ENCODE measurements around the gene DGCR6L. TPM values are rescaled to one million over a fixed set of nuclear protein-coding genes. Genes with fewer than 3 reads are reported as not detected.
A peak's percentile ranks its signal among the peaks of the same experiment; 100 is the strongest.
"Not testable (repeated sequence)": the region's sequence is repeated elsewhere in the genome, so short reads cannot be mapped to it uniquely, and the experiment has no call there.

Gene DGCR6L
- total RNA-seq, 1 donor from 2014 or later = 39.8 TPM

DNA sequence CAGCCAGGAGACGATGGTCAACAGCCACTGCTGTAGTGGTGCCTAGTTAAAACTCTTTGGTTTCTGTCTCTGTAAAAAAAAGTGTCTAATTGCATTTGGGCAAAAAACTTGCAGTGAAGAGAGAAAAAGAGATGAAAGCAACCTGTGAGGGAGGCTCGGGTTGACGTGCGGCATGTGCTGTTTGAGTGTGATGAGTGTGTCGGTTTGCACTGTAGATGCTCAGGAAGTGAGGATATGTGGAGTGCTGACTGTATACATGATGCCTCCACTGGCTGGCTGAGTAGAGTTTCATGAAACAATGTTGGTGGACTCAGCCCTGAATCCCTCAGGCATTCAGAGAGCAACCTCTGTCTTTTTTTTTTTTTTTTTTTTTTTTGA, 4.3 kb upstream of the DGCR6L start:
- DNase-seq (ENCODE audit: extremely low spot score in 2 of 2) = peak in 1 of 2 donors; percentile 25
- intact Hi-C loops (cut with DNase I) = no loop called here
- H3K4me1 ChIP-seq = peaks cover 19% of the 10 kb centered on the region
- no peak overlapping the region for H3K27ac ChIP-seq
- H3K9me3 ChIP-seq = no peaks in the 10 kb centered on the region
- no peaks in the 10 kb centered on the region for H3K27me3 ChIP-seq
- H3K36me3 ChIP-seq = no peaks in the 10 kb centered on the region
- no peak overlapping the region for H3K4me3 ChIP-seq
- TF ChIP-seq POLR2A (IDR thresholded peaks at IDR 0.05) = no peak
- TF ChIP-seq CTCF (IDR thresholded peaks at IDR 0.05) = no peak
- no peak for TF ChIP-seq POLR2AphosphoS5 (IDR thresholded peaks at IDR 0.05; ENCODE audit: insufficient read depth in 1 of 2, low read depth in 1 of 2)

DNA sequence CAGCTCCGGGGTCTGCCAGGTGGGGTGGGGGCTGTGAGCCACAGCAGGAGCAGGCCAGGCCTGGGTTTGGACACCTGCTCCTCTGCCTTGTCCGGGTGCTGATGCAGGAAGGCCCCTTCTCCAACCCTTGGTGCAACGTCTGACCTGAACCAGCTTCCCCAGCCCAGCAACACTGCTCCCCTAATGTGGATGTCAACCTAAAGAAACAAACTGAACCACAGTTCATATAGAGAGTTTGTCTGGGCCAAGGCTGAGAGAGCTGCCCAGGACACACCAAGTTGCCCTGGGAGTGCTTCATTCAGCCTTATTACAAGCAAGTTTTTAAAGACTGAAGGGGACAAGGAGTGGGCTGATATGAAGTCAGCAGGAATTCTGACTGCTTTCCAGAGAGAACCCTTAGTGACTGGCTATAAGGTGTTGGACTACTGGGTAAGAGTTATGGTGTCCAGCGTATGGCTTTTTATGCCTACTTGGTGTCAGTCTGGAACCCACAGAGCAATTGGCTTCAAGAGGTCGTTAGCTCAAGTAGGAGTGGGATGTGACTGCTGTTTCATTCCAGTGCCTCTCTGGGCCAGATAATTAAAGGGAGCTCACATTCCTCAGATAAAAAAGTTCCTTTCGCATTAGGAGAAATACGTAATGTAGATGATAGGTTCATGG, 1.8 kb upstream of the DGCR6L start:
- H3K36me3 ChIP-seq; H3K27ac ChIP-seq; H3K4me3 ChIP-seq; H3K9me3 ChIP-seq; intact Hi-C loops (cut with DNase I); H3K27me3 ChIP-seq: not testable (repeated sequence)
- H3K4me1 ChIP-seq = peaks cover 43% of the 10 kb centered on the region
- peak; percentile 52 to 82 for DNase-seq (ENCODE audit: extremely low spot score in 2 of 2)

DNA sequence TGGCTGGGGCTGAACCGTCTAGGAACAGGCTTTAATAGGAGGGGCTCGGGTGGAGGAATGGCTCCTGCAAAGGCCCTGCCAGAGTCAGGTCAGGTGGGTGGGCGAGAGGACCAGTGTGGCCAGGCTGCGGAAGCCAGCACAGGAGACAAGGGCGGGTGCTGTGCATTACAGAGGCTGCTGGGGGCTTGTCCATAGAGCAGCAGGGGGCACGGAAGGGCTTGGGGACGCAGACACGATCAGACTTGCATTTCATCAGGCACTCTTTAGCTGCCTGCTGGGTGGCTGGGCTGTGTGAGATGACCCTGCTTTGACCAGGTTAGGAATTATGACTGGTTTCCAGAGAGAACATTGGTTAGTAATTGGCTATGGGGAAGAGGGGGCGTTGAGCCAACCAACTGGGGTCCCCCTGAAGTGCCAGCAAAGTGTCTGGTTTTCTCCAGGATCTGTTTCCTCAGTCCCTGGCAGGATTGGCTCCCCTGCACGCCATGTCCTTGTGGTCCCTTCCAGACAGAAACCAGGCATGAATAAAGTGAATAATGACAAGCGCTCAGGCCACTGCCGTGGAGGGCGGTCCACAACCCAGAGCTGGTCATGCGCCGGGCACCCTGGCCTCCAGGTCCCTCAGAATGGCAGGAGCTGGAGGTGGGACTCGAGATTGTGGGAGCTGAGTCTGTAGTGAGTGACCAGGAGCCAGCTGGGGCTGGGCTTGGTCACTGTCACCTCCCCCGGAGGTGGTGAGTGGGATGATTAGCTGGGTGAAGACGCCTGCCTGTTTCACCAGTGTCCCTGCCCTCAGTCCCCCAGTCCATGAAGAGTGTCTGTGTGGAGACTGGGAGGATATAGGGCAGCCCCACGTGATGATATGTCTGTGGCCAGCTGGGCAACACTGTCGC, 1.0 kb upstream of the DGCR6L start:
- H3K9me3 ChIP-seq; H3K36me3 ChIP-seq; H3K27me3 ChIP-seq; intact Hi-C loops (cut with DNase I): not testable (repeated sequence)
- H3K4me1 ChIP-seq = peaks cover 48% of the 10 kb centered on the region
- peak overlapping the region; percentile 88 for H3K27ac ChIP-seq
- H3K4me3 ChIP-seq = peak overlapping the region; percentile 89 to 100
- peak; percentile 40 to 85 for DNase-seq (ENCODE audit: extremely low spot score in 2 of 2)

DNA sequence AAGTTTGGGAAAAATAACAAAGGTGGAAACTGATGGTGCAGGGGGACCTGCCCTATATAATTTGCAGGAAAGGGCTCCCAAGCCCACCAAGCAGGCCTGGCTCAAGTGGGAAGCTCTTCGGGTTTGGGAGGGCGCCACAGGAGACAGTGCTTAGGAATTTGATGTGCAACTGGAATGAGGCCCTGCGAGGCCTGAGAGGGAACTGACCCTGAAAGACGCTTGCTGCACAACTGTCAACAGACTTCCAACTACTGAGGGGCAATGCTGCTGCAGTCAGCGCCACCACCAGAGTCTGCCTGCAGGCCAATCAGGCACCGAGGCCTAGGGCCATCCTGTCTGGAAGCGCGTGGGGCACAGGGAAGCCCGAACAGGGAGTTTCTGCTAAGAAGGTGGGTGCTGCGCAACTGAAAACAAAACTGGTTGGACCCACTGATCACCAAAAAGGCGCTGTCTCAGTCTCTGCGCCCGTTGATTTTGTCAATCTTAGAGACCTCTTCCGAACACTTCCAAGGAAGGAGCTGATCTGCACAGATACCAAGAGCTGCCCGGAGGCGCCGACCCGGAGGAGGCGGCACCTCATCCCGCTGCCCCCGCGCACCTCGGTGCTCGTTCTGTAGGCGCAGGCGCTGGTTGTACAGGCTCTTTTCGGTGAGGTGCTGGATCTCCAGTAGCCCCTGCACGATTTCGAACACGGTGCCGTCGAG, 667 bp downstream of the DGCR6L start:
- H3K27ac ChIP-seq = peak overlapping the region; percentile 88
- peak overlapping the region; percentile 89 to 100 for H3K4me3 ChIP-seq

DNA sequence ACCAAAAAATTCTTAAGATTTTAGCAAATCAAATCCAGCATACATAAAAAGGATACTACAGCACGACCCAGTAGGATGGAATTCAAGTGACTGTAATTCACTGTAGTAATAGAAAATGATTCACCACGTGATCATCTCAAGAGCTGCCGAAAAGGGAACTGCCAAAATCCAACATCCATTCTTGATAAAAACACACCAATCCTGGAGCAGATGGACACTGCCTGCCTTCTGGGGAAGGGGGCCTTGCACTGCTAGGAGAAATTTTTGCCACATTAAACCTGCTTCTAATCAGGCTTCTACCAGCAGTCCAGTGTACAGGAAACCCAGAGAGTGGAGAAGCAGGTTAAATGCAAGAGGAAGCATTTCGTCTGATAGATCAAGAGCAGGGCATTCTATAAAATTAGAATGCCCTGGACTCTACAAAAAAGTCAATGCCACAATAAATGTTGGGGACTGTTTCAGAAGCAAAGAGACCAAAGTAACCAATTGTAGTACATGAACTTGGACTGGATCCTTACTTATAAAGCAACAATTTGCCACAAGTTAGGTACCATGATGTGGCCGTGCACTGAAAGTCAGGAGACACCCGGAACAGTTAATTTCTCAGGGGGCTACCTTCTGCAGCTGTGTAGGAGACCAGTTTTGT, 1.7 kb downstream of the DGCR6L start:
- H3K27me3 ChIP-seq; H3K27ac ChIP-seq; intact Hi-C loops (cut with DNase I); H3K4me3 ChIP-seq; H3K36me3 ChIP-seq; H3K9me3 ChIP-seq: not testable (repeated sequence)
- H3K4me1 ChIP-seq = peaks cover 54% of the 10 kb centered on the region
- peak; percentile 16 to 42 for DNase-seq (ENCODE audit: extremely low spot score in 2 of 2)

More for the DNA sequence above, 667 bp downstream of the DGCR6L start:
- TF ChIP-seq POLR2A (IDR thresholded peaks at IDR 0.05) (no peak), CTCF (IDR thresholded peaks at IDR 0.05) (no peak), POLR2AphosphoS5 (IDR thresholded peaks at IDR 0.05; ENCODE audit: insufficient read depth in 1 of 2, low read depth in 1 of 2) (no peak)
- Histone ChIP-seq H3K4me1 (peaks cover 54% of the 10 kb centered on the region), H3K36me3 (no peaks in the 10 kb centered on the region), H3K9me3 (no peaks in the 10 kb centered on the region), H3K27me3 (no peaks in the 10 kb centered on the region)
- DNase-seq (ENCODE audit: extremely low spot score in 2 of 2) = peak; percentile 58 to 86
- intact Hi-C loops (cut with DNase I) = no loop called here

DNA sequence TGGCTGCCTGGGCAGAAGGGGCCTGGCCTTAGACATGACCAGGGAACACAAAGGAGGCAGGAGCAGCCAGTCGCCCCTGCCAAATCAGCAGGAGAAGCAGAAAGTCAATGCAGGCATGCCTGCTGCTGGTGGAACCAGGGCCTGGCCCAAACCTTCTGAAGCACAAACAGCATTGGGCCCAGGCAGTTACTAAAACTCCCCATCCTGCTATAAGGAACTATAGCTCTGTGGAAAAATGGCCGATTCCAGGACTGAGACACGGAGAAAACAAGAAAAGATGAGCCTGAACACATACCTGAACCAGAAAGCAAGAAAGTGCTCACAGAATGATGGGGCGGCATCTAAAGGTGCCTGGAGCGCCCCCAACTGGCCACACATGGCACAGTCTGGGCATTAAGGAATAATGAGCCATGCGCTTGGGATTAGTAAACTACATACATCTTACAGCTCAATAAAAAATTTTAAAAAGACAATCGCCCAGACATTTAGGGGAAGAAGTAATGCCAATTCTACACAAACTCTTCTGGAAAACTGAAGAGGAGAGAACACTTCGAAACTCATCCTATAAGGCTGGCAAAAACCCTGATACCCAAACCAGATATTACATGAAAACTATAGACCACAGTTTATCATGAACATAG, 2.3 kb downstream of the DGCR6L start:
- peak in 1 of 2 donors; percentile 6 for DNase-seq (ENCODE audit: extremely low spot score in 2 of 2)
- TF ChIP-seq CTCF (IDR thresholded peaks at IDR 0.05) = peak in 1 of 3 experiments; percentile 15

More for the DNA sequence above, 2.3 kb downstream of the DGCR6L start:
- H3K4me3 ChIP-seq; H3K36me3 ChIP-seq; H3K27me3 ChIP-seq; H3K27ac ChIP-seq; intact Hi-C loops (cut with DNase I); H3K9me3 ChIP-seq: not testable (repeated sequence)
- peaks cover 54% of the 10 kb centered on the region for H3K4me1 ChIP-seq
